IMR-90 (cell line): ENCODE data around the gene EXOC4.

Source experiments
- BHLHE40 ChIP-seq: fragments of 150-350 bp; IDR thresholded peaks from 2 replicates; pipeline ENCODE4 v1.6.1; 2016; ENCODE audit warnings: mild to moderate bottlenecking, low read depth, low read length
- CHD1 ChIP-seq: IDR thresholded peaks from 2 replicates; pipeline ENCODE4 v1.6.1; 2012; ENCODE audit warnings: low read depth, low read length, improper control_type of control experiment
- FOS ChIP-seq: fragments of 150-350 bp; IDR thresholded peaks from 2 replicates; pipeline ENCODE4 v1.6.1; 2016; ENCODE audit warnings: low read depth, low read length
- MAFK ChIP-seq: IDR thresholded peaks from 2 replicates; pipeline ENCODE4 v1.6.1; 2012; ENCODE audit warnings: low read depth, low read length, improper control_type of control experiment
- MAZ ChIP-seq: IDR thresholded peaks from 2 replicates; pipeline ENCODE4 v1.6.1; 2012; ENCODE audit warnings: low read depth, mild to moderate bottlenecking, low read length, improper control_type of control experiment, moderate library complexity, borderline replicate concordance
- MXI1 ChIP-seq: IDR thresholded peaks from 2 replicates; pipeline ENCODE4 v1.6.1; 2012; ENCODE audit warnings: low read depth, mild to moderate bottlenecking, low read length, moderate library complexity, borderline replicate concordance
- POLR2A ChIP-seq: IDR thresholded peaks from 2 replicates; pipeline ENCODE4 v1.6.1; 2012; ENCODE audit warnings: mild to moderate bottlenecking, low read depth, low read length
- RAD21 ChIP-seq: IDR thresholded peaks from 2 replicates; pipeline ENCODE4 v1.6.1; 2012; ENCODE audit warnings: low read length, improper control_type of control experiment
- RCOR1 ChIP-seq: IDR thresholded peaks from 2 replicates; pipeline ENCODE4 v1.6.1; 2012; ENCODE audit warnings: mild to moderate bottlenecking, low read length, improper control_type of control experiment; ENCODE audit not compliant: insufficient replicate concordance
- RFX5 ChIP-seq: IDR thresholded peaks from 2 replicates; pipeline ENCODE4 v1.8.0; 2012; ENCODE audit warnings: low read depth, mild to moderate bottlenecking, low read length, moderate library complexity
- SMC3 ChIP-seq: fragments of 150-350 bp; IDR thresholded peaks from 2 replicates; pipeline ENCODE4 v1.6.1; 2016; ENCODE audit warnings: low read depth, mild to moderate bottlenecking, antibody characterized with exemption, low read length, moderate library complexity
- TF ChIP-seq, protein P1 (sequence below): conservative IDR thresholded peaks from 2 replicates; pipeline ENCODE4 v1.5.1; 2012; ENCODE audit warnings: mild to moderate bottlenecking, low read depth, low read length, improper control_type of control experiment

DNA sequence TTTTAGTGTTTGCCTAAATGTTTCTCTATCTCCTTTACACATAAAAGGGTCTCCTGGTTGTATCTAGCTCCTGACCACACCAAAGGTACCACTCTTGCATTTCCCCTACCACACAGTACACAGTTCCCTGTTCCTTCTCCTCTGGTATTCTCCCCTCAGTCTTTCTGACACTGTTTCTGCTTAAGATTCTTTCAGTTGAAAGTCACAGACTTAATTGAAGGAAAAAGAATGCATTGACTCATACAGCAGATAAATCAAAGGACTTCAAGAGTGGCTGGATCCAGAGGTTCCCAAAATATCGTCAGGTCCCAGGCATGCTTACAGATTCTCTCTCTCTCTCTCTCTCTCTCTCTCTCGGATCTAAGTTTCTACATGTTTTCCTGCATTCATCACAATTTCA lies 688.6 kb downstream of the EXOC4 start:
- TF ChIP-seq POLR2A (no peak), RFX5 (no peak), MAZ (no peak), RAD21 (no peak), RCOR1 (no peak), CHD1 (no peak), BHLHE40 (no peak), MXI1 (no peak), MAFK (no peak), FOS (no peak), SMC3 (no peak)
- TF ChIP-seq, protein P1, sequence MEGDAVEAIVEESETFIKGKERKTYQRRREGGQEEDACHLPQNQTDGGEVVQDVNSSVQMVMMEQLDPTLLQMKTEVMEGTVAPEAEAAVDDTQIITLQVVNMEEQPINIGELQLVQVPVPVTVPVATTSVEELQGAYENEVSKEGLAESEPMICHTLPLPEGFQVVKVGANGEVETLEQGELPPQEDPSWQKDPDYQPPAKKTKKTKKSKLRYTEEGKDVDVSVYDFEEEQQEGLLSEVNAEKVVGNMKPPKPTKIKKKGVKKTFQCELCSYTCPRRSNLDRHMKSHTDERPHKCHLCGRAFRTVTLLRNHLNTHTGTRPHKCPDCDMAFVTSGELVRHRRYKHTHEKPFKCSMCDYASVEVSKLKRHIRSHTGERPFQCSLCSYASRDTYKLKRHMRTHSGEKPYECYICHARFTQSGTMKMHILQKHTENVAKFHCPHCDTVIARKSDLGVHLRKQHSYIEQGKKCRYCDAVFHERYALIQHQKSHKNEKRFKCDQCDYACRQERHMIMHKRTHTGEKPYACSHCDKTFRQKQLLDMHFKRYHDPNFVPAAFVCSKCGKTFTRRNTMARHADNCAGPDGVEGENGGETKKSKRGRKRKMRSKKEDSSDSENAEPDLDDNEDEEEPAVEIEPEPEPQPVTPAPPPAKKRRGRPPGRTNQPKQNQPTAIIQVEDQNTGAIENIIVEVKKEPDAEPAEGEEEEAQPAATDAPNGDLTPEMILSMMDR: no peak
